GM21529 (cell line): Measurements from ENCODE around the gene ERAP2.

Experiments used
- ATAC-seq: cut with Tn5 transposase; IDR thresholded peaks from one replicate; pipeline ENCODE4 v1.9.1; 2021; ENCODE audit not compliant: unreplicated experiment

ERAP2 gene

DNA sequence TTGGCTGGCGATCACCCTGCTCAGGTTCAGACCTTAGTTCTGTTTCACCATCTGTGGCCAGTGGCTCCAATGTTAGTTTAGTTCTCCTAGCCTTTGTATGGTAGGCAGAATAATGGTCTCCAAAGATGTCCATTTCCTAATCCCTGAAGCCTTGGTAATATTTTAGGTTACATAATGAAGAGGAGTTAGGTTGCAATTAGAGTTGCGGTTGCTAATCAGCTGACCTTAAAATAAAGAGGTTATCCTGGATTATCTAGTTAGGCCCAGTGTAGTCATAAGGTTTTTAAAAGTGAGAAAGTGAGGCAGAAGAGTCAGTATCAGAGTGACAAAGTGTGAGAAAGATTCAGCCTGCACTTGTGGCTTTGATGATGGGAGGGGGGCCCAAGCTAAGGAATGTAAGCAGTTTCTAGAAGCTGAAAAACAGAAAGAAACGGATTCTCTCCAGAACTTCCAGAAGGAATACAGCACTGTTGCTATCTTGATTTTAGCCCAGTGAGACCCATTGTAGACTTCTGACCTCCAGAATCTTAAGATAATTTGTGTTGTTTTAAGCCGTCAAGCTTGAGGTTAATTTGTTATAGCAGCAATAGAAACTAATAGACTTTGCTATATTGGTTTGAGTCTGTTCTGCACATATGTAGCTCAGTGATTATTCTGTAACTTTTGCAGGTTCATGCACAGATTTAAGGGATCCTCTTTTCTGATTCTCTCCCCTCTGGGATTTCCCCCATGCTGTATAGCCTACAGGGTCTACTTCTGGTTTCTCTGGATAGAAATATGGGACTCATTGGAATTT, 81.2 kb downstream of the ERAP2 start:
- ATAC-seq = peak; percentile 47

DNA sequence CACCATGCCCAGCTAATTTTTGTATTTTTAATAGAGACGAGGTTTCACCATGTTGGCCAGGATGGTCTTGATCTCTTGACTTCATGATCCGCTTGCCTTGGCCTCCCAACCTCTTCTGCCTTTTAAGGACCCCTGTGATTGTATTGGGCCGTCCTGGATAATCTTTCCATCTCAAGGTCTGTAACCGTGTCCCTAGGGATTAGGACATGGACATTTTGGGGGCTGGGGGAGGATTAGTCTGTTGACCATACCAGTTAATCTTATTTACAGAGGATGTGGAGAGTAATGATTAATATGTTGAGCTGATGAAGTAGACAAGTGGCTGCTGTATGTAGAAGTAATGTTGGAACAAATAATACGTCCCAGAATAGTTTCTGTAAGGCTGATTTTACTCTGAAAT, 82.7 kb downstream of the ERAP2 start:
- no peak for ATAC-seq

DNA sequence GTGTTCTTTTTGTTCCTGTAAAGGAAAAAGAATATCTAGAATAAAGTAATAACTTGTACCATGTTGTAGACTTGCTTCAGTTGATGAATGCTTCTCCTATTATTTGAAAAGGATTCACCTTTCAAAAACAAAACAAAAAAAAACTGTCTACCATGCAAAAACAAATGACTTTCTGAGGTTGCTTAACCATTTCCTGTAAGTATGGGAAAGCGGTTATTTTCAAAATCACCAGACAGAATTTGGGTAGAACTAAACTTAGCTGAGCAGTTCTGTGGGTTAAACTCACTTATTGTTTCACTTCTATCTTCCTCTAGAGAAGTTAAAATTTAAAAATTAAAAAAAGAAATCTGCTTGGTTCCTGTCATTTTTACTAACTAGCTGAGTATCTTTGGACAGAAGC, 84.8 kb downstream of the ERAP2 start:
- ATAC-seq = peak; percentile 59

DNA sequence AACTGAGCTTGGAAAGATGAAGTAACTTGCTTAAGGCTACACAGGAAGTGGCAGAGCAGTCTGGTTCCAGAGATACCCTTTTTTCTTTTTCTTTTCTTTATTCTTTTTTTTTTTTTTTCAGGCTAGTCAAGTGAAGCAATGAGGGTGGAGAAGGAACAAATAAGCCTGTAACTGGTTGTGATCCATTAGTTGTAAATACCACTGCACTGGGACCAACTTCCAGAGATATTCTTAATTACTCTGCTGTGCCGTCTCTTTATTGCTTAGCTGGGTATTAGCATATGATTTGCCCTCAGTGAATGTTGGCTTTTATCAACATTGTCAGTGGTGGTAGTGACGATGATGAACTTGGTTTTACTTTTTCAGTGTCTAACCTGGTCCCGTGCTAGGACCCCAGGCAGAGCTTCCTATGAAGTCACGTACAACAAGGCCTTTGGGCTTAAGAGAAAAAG, 86.3 kb downstream of the ERAP2 start:
- no peak for ATAC-seq

DNA sequence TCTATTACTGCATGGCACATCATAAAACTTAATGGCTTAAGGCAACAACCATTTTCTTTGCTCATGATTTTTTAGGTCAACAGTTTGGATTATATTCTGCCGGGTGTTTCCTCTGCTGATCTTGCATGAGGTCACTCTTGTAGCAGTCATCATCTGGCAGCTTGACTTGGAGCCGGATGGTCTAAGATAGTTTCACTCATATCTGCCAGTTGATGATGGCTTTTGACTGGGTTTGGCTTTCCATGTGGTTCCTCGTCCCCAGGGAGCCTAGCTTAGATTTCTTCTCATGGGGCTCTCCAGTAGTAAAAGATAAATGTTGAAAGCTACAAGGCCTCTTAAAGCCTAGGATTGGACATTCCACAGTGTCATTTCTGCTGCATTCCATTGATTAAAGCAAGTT, 87.0 kb downstream of the ERAP2 start:
- peak; percentile 52 for ATAC-seq

DNA sequence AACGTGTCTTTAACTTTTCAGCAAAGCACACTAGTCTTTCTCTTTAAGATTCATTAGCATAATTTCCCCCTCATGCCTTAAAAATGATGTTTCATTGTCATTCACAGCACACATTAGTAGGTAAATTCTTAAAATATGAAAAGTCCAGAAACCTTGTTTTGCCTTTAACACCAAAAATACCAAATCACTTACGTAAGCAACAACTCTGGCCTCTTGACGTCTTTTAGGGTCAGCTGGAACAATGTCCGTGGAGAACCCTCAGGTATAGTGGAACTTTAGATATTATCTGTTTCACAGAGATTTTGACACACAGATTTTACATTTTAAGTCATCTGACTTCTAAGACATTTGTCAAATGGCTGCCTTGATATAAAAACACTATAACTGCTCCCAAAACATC, 90.5 kb downstream of the ERAP2 start:
- ATAC-seq = no peak

DNA sequence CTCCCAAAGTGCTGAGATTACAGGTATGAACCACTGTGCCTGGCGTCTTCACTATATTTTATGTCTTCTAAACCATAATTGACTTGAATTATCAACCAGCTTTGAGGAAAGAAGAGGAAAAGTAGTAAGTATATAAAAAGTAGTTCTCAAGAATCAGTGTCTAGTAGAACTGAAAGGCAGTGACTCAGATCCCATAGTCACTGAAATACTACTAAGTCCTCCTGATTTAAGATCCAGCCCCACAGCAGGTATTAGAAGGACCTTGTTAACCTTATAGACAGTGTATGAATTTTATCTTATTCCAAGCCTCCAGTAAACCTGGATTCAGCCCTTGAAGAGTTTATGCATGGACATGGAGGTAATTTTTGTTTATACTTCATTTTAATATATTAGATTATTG, 91.1 kb downstream of the ERAP2 start:
- ATAC-seq = no peak

DNA sequence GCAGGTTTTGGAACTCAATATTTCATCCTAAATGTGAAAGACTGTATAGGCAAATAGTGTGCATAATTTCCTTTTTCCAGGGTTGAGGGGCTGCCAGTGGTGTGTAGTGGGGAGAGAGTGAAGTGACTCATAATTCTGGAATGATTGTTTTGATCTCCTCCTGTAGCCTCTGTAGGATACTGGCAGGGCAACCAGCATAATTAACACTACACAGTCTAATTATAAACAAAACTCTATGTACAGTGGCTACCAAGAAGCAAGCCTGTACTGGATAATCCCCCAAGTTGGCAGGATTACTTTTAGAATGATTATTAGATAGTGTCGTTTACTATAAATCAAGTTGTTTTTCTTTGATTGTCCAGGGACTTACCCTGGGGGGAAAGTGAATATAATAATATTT, 91.8 kb downstream of the ERAP2 start:
- no peak for ATAC-seq

DNA sequence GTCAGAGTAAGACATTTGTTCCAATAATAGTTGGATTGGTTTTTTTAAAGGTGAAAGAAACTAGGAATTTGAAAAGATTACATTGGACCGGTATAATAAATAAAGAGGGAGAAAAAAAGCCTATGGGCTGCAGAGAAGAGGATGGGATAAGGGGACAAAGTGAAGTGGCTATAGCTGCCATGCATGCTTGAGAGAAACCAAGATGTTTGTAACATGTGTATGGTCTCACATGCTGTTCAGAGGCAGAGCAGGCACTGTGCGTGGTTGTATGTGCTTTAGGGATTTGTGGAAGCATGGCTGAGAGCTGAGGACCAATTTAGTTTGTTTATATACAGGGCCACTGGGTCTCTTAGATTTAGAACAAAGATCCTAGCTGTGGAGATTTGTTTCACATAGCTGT, 92.3 kb downstream of the ERAP2 start:
- no peak for ATAC-seq
